Measurements from ENCODE around the gene USP46. TPM values are rescaled to one million over a fixed set of nuclear protein-coding genes. Genes with fewer than 3 reads are reported as not detected.

The USP46 gene
- total RNA-seq, 1 experiment from 2014 or later: 16.5 TPM

DNA sequence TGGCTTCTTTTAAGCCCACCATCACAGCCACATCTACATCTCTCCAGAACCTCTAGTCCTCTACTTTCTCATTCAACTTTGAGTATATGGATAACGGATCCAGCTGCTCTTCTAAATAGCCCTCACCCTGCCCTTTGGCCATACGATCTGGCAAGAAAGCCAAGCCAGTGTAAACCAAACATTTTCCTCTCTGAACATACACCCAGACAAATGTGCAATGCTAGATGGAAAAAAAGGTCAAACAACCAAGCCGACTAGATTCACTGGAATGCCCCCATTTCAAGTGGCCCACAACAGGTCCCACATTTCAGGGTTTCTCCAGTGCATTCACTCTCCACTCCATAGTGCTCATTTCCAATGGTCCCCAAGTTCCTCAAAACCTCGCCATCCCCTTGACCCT, 24.0 kb downstream of the USP46 start:
- DNase-seq (ENCODE audit: low spot score): no peak
- POLR2A ChIA-PET (ENCODE audit: low non-redundant PET): no interaction called here
- CTCF ChIA-PET: no interaction called here
- no peak for TF ChIP-seq EZH2 (IDR thresholded peaks at IDR 0.05; ENCODE audit: borderline replicate concordance, low read depth, low read length, poor library complexity, severe bottlenecking)
- TF ChIP-seq, protein P1, sequence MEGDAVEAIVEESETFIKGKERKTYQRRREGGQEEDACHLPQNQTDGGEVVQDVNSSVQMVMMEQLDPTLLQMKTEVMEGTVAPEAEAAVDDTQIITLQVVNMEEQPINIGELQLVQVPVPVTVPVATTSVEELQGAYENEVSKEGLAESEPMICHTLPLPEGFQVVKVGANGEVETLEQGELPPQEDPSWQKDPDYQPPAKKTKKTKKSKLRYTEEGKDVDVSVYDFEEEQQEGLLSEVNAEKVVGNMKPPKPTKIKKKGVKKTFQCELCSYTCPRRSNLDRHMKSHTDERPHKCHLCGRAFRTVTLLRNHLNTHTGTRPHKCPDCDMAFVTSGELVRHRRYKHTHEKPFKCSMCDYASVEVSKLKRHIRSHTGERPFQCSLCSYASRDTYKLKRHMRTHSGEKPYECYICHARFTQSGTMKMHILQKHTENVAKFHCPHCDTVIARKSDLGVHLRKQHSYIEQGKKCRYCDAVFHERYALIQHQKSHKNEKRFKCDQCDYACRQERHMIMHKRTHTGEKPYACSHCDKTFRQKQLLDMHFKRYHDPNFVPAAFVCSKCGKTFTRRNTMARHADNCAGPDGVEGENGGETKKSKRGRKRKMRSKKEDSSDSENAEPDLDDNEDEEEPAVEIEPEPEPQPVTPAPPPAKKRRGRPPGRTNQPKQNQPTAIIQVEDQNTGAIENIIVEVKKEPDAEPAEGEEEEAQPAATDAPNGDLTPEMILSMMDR (conservative IDR thresholded peaks at IDR 0.05; ENCODE audit: low read depth, low read length): no peak
- H3K27ac ChIP-seq (ENCODE audit: low read depth, low read length, poor library complexity, severe bottlenecking): no peak overlapping the region
- no peaks in the 10 kb centered on the region for H3K27me3 ChIP-seq (replicated peaks; ENCODE audit: insufficient read depth, low read depth, low read length, poor library complexity)
- intact Hi-C loops (cut with micrococcal nuclease; ENCODE audit: unreplicated experiment): no loop called here
- H3K4me1 ChIP-seq (ENCODE audit: insufficient read depth, low read length, poor library complexity, severe bottlenecking): no peaks in the 10 kb centered on the region
- H3K9me3 ChIP-seq (ENCODE audit: low read depth, low read length, poor library complexity, severe bottlenecking): no peaks in the 10 kb centered on the region
- no peaks in the 10 kb centered on the region for H3K36me3 ChIP-seq (ENCODE audit: insufficient read depth, low read length, poor library complexity, severe bottlenecking)
- BruUV-seq (replicated peaks): no TSS peak
- H3K4me3 ChIP-seq (ENCODE audit: low read depth, low read length, poor library complexity, severe bottlenecking): no peak overlapping the region

- no TSS peak for BruUV-seq (replicated peaks)
- POLR2A ChIA-PET (ENCODE audit: low non-redundant PET): no interaction called here
- CTCF ChIA-PET: no interaction called here
Observed at GRCh38 chr4:52633846-52634245, 25.3 kb downstream of the USP46 start.

GRCh38 chr4:52628974-52629373, 30.1 kb downstream of the USP46 start:
- Histone ChIP-seq H3K4me1 (ENCODE audit: insufficient read depth, low read length, poor library complexity, severe bottlenecking) (no peaks in the 10 kb centered on the region), H3K36me3 (ENCODE audit: insufficient read depth, low read length, poor library complexity, severe bottlenecking) (no peaks in the 10 kb centered on the region), H3K4me3 (ENCODE audit: low read depth, low read length, poor library complexity, severe bottlenecking) (no peak overlapping the region), H3K27me3 (replicated peaks; ENCODE audit: insufficient read depth, low read depth, low read length, poor library complexity) (no peaks in the 10 kb centered on the region), H3K9me3 (ENCODE audit: low read depth, low read length, poor library complexity, severe bottlenecking) (no peaks in the 10 kb centered on the region), H3K27ac (ENCODE audit: low read depth, low read length, poor library complexity, severe bottlenecking) (no peak overlapping the region)
- no TSS peak for BruUV-seq (replicated peaks)
- intact Hi-C loops (cut with micrococcal nuclease; ENCODE audit: unreplicated experiment): no loop called here
- ChIA-PET CTCF (no interaction called here), POLR2A (ENCODE audit: low non-redundant PET) (no interaction called here)
- no peak for DNase-seq (ENCODE audit: low spot score)
- TF ChIP-seq, protein P1 (conservative IDR thresholded peaks at IDR 0.05; ENCODE audit: low read depth, low read length): no peak
- no peak for TF ChIP-seq EZH2 (IDR thresholded peaks at IDR 0.05; ENCODE audit: borderline replicate concordance, low read depth, low read length, poor library complexity, severe bottlenecking)

More at GRCh38 chr4:52633846-52634245, 25.3 kb downstream of the USP46 start:
- intact Hi-C loops (cut with micrococcal nuclease; ENCODE audit: unreplicated experiment): no loop called here
- no peak overlapping the region for H3K4me3 ChIP-seq (ENCODE audit: low read depth, low read length, poor library complexity, severe bottlenecking)
- H3K9me3 ChIP-seq (ENCODE audit: low read depth, low read length, poor library complexity, severe bottlenecking): no peaks in the 10 kb centered on the region
- TF ChIP-seq, protein P1 (conservative IDR thresholded peaks at IDR 0.05; ENCODE audit: low read depth, low read length): no peak
- no peak for TF ChIP-seq EZH2 (IDR thresholded peaks at IDR 0.05; ENCODE audit: borderline replicate concordance, low read depth, low read length, poor library complexity, severe bottlenecking)
- no peaks in the 10 kb centered on the region for H3K4me1 ChIP-seq (ENCODE audit: insufficient read depth, low read length, poor library complexity, severe bottlenecking)
- no peak overlapping the region for H3K27ac ChIP-seq (ENCODE audit: low read depth, low read length, poor library complexity, severe bottlenecking)
- no peaks in the 10 kb centered on the region for H3K36me3 ChIP-seq (ENCODE audit: insufficient read depth, low read length, poor library complexity, severe bottlenecking)
- no peak for DNase-seq (ENCODE audit: low spot score)
- H3K27me3 ChIP-seq (replicated peaks; ENCODE audit: insufficient read depth, low read depth, low read length, poor library complexity): no peaks in the 10 kb centered on the region
